NT2/D1 (cell line): ENCODE measurements around the gene TBCB.
"Not testable (repeated sequence)": the region's sequence is repeated elsewhere in the genome, so short reads cannot be mapped to it uniquely, and the experiment has no call there.

Source experiments
- DNase-seq: peaks from one replicate; pipeline ENCODE4 v3.0.0-alpha.2; 2011; ENCODE audit warnings: low read depth, low spot score
- H3K27me3 ChIP-seq: 2 replicates; pipeline ENCODE4 v1.6.0; 2011; ENCODE audit warnings: mild to moderate bottlenecking; ENCODE audit not compliant: insufficient read length, insufficient read depth
- H3K36me3 ChIP-seq: 2 replicates; pipeline ENCODE4 v1.6.1; 2011; ENCODE audit warnings: mild to moderate bottlenecking, low read length, mixed read lengths; ENCODE audit not compliant: insufficient read depth, insufficient read length
- H3K4me1 ChIP-seq: 2 replicates; pipeline ENCODE4 v1.5.1; 2011; ENCODE audit not compliant: insufficient read depth, insufficient read length
- H3K4me3 ChIP-seq: 2 replicates; pipeline ENCODE4 v1.5.1; 2011; ENCODE audit warnings: low read depth; ENCODE audit not compliant: insufficient read length
- H3K9ac ChIP-seq: 2 replicates; pipeline ENCODE4 v1.6.0; 2011; ENCODE audit warnings: low read depth; ENCODE audit not compliant: insufficient read length
- H3K9me3 ChIP-seq: 2 replicates; pipeline ENCODE4 v1.5.1; 2011; ENCODE audit warnings: mild to moderate bottlenecking, low read length; ENCODE audit not compliant: insufficient read depth
- SUZ12 ChIP-seq: IDR thresholded peaks from 2 replicates; pipeline ENCODE4 v1.6.1; 2011; ENCODE audit not compliant: insufficient read length, insufficient read depth; ENCODE audit errors: extremely low read depth
- YY1 ChIP-seq: IDR thresholded peaks from 2 replicates; pipeline ENCODE4 v1.6.1; 2011; ENCODE audit not compliant: insufficient read length, insufficient read depth
- ZNF274 ChIP-seq: IDR thresholded peaks from 2 replicates; pipeline ENCODE4 v1.6.1; 2011; ENCODE audit warnings: mild to moderate bottlenecking, low read depth, low read length

The TBCB gene

DNA sequence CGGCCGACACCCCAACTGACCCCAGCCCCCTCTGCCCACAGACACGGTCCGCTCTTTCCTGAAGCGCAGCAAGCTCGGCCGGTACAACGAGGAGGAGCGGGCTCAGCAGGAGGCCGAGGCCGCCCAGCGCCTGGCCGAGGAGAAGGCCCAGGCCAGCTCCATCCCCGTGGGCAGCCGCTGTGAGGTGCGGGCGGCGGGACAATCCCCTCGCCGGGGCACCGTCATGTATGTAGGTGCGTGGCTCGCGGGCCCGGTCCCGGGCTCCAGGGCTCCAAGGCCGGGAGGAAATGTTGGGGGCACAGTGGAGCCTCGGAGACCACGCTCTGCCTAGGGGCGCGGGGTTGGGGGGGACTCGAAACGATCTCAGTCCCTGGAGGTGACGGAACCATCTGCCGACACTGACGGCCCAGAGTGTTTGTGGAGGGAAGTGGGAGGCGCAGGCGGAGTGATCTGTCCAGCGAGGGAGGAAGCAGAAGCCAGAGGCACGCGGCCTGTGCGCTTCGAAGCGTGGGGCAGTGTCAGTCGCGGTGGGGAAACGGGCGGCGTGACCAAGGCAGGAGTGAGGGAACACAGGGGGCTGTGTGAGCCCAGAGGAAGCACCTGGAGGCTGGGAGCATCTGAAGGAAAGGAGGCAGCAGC is 6.3 kb downstream of the TBCB start:
- Histone ChIP-seq H3K27me3 (no peaks in the 10 kb centered on the region), H3K36me3 (peaks cover 63% of the 10 kb centered on the region), H3K9me3 (no peaks in the 10 kb centered on the region), H3K4me1 (peaks cover 19% of the 10 kb centered on the region), H3K4me3 (no peak overlapping the region), H3K9ac (no peak overlapping the region)
- no peak for TF ChIP-seq YY1
- no peak for TF ChIP-seq ZNF274
- no peak for TF ChIP-seq SUZ12
- DNase-seq: no peak

DNA sequence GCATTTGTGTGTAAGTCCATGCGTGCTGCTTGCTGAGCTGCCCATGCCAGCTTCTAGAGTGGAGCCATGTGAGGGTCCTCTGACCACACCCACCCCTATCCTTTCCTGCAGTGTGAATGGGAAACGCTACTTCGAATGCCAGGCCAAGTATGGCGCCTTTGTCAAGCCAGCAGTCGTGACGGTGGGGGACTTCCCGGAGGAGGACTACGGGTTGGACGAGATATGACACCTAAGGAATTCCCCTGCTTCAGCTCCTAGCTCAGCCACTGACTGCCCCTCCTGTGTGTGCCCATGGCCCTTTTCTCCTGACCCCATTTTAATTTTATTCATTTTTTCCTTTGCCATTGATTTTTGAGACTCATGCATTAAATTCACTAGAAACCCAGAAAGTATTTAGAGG is 10.3 kb downstream of the TBCB start:
- Histone ChIP-seq H3K4me1 (peaks cover 9% of the 10 kb centered on the region), H3K27me3 (no peaks in the 10 kb centered on the region), H3K9me3 (no peaks in the 10 kb centered on the region), H3K9ac (no peak overlapping the region), H3K36me3 (peaks cover 37% of the 10 kb centered on the region), H3K4me3 (no peak overlapping the region)
- TF ChIP-seq SUZ12: no peak
- TF ChIP-seq ZNF274: no peak
- no peak for TF ChIP-seq YY1
- DNase-seq: no peak

DNA sequence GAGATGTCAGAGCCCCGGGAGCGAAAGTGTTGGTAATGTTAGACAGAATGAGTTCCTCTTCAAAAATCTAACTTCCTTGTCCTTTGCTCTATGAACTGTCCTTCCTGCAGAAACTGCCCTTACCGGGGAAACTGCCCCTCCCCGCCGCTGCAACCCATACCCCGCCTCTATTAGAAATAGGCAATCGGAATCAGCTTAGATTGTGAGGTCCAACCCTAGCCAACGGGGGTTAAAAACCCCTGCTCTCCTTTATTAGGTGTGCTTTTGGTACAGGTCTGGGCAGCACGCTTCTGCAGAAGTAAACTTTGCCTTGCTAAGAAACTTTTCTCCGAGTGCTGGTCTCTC is 13.1 kb downstream of the TBCB start:
- Histone ChIP-seq H3K27me3 (no peaks in the 10 kb centered on the region), H3K4me1 (peaks cover 2% of the 10 kb centered on the region), H3K9me3 (no peaks in the 10 kb centered on the region), H3K9ac (peak overlapping the region; percentile 77), H3K36me3 (peaks cover 19% of the 10 kb centered on the region), H3K4me3 (peak overlapping the region; percentile 65)
- DNase-seq: no peak
- no peak for TF ChIP-seq YY1
- no peak for TF ChIP-seq ZNF274
- TF ChIP-seq SUZ12: no peak

GRCh38 chr19:36131221-36131620 is 16.0 kb downstream of the TBCB start:
- not testable (repeated sequence) for H3K4me1 ChIP-seq, DNase-seq, H3K4me3 ChIP-seq, H3K27me3 ChIP-seq, H3K9ac ChIP-seq, H3K9me3 ChIP-seq, H3K36me3 ChIP-seq

DNA sequence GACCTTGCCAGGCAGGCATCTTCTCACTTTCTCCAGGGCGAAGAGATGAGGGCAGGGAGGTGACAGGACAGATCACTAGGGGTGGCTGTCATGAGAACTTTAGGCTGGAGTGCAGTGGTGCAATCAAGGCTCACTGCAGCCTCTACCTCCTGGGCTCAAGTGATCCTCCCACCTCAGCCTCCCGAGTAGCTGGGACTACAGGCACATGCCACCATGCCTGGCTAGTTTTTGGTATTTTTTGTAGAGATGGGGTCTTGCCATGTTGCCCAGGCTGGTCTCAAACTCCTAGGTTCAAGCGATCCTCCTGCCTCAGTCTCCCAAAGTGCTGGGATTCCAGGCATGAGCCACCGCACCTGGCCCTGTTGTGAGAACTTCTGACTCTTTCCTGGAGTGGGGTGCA is 19.6 kb downstream of the TBCB start:
- H3K9me3 ChIP-seq, H3K4me3 ChIP-seq, H3K4me1 ChIP-seq, H3K27me3 ChIP-seq, DNase-seq, H3K9ac ChIP-seq, H3K36me3 ChIP-seq: not testable (repeated sequence)

- H3K9ac ChIP-seq: no peak overlapping the region
- H3K4me1 ChIP-seq: peaks cover 4% of the 10 kb centered on the region
Measured at GRCh38 chr19:36136964-36137686, 21.9 kb downstream of the TBCB start.

GRCh38 chr19:36139120-36139472 is 23.8 kb downstream of the TBCB start:
- Histone ChIP-seq H3K4me3 (peak overlapping the region; percentile 77), H3K36me3 (peaks cover 21% of the 10 kb centered on the region), H3K4me1 (peaks cover 4% of the 10 kb centered on the region), H3K27me3 (no peaks in the 10 kb centered on the region), H3K9me3 (no peaks in the 10 kb centered on the region), H3K9ac (peak overlapping the region; percentile 76)
- no peak for TF ChIP-seq ZNF274
- TF ChIP-seq YY1: no peak
- TF ChIP-seq SUZ12: no peak
- DNase-seq: no peak

More at GRCh38 chr19:36136964-36137686, 21.9 kb downstream of the TBCB start:
- Histone ChIP-seq H3K9me3 (no peaks in the 10 kb centered on the region), H3K27me3 (no peaks in the 10 kb centered on the region), H3K36me3 (peaks cover 9% of the 10 kb centered on the region), H3K4me3 (no peak overlapping the region)
- no peak for TF ChIP-seq ZNF274
- no peak for TF ChIP-seq SUZ12
- TF ChIP-seq YY1: no peak
- no peak for DNase-seq
